ENCODE measurements around the gene RNF224. TPM values are rescaled to one million over a fixed set of nuclear protein-coding genes. Genes with fewer than 3 reads are reported as not detected.

RNF224 gene
- total and polyA plus RNA-seq, 2 of the 13 experiments (the other 11 are each of a cell fraction or from before 2014, with no cell fraction given) = 0.09 TPM; not detected in 1

- TF ChIP-seq, protein P1, sequence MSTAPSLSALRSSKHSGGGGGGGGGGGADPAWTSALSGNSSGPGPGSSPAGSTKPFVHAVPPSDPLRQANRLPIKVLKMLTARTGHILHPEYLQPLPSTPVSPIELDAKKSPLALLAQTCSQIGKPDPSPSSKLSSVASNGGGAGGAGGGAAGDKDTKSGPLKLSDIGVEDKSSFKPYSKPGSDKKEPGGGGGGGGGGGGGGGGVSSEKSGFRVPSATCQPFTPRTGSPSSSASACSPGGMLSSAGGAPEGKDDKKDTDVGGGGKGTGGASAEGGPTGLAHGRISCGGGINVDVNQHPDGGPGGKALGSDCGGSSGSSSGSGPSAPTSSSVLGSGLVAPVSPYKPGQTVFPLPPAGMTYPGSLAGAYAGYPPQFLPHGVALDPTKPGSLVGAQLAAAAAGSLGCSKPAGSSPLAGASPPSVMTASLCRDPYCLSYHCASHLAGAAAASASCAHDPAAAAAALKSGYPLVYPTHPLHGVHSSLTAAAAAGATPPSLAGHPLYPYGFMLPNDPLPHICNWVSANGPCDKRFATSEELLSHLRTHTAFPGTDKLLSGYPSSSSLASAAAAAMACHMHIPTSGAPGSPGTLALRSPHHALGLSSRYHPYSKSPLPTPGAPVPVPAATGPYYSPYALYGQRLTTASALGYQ (CRISPR knock-in tag; IDR thresholded peaks at IDR 0.05) = no peak
- TF ChIP-seq CCDC6 (CRISPR knock-in tag; IDR thresholded peaks at IDR 0.05) (no peak), IKZF4 (CRISPR knock-in tag; IDR thresholded peaks at IDR 0.05; ENCODE audit: borderline replicate concordance, low read depth, not compliant biosample characterization) (no peak), STAG1 (CRISPR knock-in tag; IDR thresholded peaks at IDR 0.05) (no peak), SRY (CRISPR knock-in tag; IDR thresholded peaks at IDR 0.05) (peak; percentile 27; the same call in 1 of the 2 replicates), KDM5B (CRISPR knock-in tag; IDR thresholded peaks at IDR 0.05; ENCODE audit: borderline replicate concordance) (no peak; the same call in 1 of the 2 replicates), ZNF337 (CRISPR knock-in tag; IDR thresholded peaks at IDR 0.05; ENCODE audit: borderline replicate concordance, low read depth) (no peak), REL (CRISPR knock-in tag; conservative IDR thresholded peaks at IDR 0.05) (no peak), ZBTB14 (CRISPR knock-in tag; IDR thresholded peaks at IDR 0.05) (peak; percentile 31; the same call in 1 of the 2 replicates), U2AF2 (IDR thresholded peaks at IDR 0.05; ENCODE audit: low read depth, low read length) (no peak), ZNF883 (CRISPR knock-in tag; IDR thresholded peaks at IDR 0.05; ENCODE audit: not compliant biosample characterization) (no peak), ZNF570 (CRISPR knock-in tag; IDR thresholded peaks at IDR 0.05; ENCODE audit: borderline replicate concordance) (no peak), SAFB2 (CRISPR knock-in tag; IDR thresholded peaks at IDR 0.05; ENCODE audit: borderline replicate concordance, low read depth) (no peak), ZNF709 (CRISPR knock-in tag; IDR thresholded peaks at IDR 0.05) (no peak), MAFK (conservative IDR thresholded peaks at IDR 0.05 in 1 of 2, IDR thresholded peaks at IDR 0.05 in 1 of 2; ENCODE audit: low read length in 2 of 2) (no peak), ZNF781 (CRISPR knock-in tag; IDR thresholded peaks at IDR 0.05; ENCODE audit: borderline replicate concordance, not compliant biosample characterization) (peak; percentile 60), ZKSCAN8 (CRISPR knock-in tag; IDR thresholded peaks at IDR 0.05; ENCODE audit: borderline replicate concordance) (0 out of 2 replicates have a peak, but pooled peaks have one; percentile 66), RARG (CRISPR knock-in tag; IDR thresholded peaks at IDR 0.05; ENCODE audit: low read depth) (0 out of 2 replicates have a peak, but pooled peaks have one; percentile 22), ZNF543 (CRISPR knock-in tag; IDR thresholded peaks at IDR 0.05) (no peak; the same call in 1 of the 2 replicates), IRF2 (CRISPR knock-in tag; IDR thresholded peaks at IDR 0.05) (peak; percentile 70), MLX (CRISPR knock-in tag; IDR thresholded peaks at IDR 0.05) (peak; percentile 26; the same call in 1 of the 2 replicates), MTA3 (CRISPR knock-in tag; IDR thresholded peaks at IDR 0.05) (no peak), ZNF816 (CRISPR knock-in tag; IDR thresholded peaks at IDR 0.05; ENCODE audit: borderline replicate concordance) (no peak)
- TF ChIP-seq, protein P2, sequence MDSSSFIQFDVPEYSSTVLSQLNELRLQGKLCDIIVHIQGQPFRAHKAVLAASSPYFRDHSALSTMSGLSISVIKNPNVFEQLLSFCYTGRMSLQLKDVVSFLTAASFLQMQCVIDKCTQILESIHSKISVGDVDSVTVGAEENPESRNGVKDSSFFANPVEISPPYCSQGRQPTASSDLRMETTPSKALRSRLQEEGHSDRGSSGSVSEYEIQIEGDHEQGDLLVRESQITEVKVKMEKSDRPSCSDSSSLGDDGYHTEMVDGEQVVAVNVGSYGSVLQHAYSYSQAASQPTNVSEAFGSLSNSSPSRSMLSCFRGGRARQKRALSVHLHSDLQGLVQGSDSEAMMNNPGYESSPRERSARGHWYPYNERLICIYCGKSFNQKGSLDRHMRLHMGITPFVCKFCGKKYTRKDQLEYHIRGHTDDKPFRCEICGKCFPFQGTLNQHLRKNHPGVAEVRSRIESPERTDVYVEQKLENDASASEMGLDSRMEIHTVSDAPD (CRISPR knock-in tag; IDR thresholded peaks at IDR 0.05) = no peak
These were observed 13.7 kb downstream of the RNF224 start, which contains the start of gene TUBB4B (continued) for GRCh38 chr9:137240841-137241489.
